Natural killer cell (primary cell): ENCODE results near the gene PSEN2. TPM values are rescaled to one million over a fixed set of nuclear protein-coding genes. Genes with fewer than 3 reads are reported as not detected.

Experiments used
- ATAC-seq, 3 donors: fragments of 150-1000 bp in 2 of 3; fragments of 200-7000 bp in 1 of 3; cut with Tn5 transposase; 1 replicate in 1 of 3; 2 replicates in 2 of 3; pipeline ENCODE4 v1.10.0; 2021; ENCODE audit warnings: mild to moderate bottlenecking in 2 of 3, moderate library complexity in 2 of 3
- DNase-seq, 2 donors: peaks; one replicate each; pipeline versions ENCODE4 v3.0.0 to v3.0.0-alpha.2; 2013 to 2021; ENCODE audit warnings: mixed read lengths in 1 of 2
- H3K27ac ChIP-seq: one replicate; pipeline ENCODE4 v1.5.1; 2013; ENCODE audit warnings: mild to moderate bottlenecking, low read length
- H3K27me3 ChIP-seq: one replicate; pipeline ENCODE4 v1.6.1; 2013; ENCODE audit warnings: low read length; ENCODE audit not compliant: control insufficient read depth, insufficient read depth
- H3K36me3 ChIP-seq: one replicate; pipeline ENCODE4 v1.6.1; 2013; ENCODE audit warnings: low read length; ENCODE audit not compliant: control insufficient read depth, insufficient read depth
- H3K4me1 ChIP-seq: one replicate; pipeline ENCODE4 v1.6.1; 2013; ENCODE audit warnings: low read length; ENCODE audit not compliant: control insufficient read depth, insufficient read depth
- H3K4me3 ChIP-seq: one replicate; pipeline ENCODE4 v1.5.1; 2013; ENCODE audit warnings: low read length
- H3K9me3 ChIP-seq: one replicate; pipeline ENCODE4 v1.6.1; 2013; ENCODE audit warnings: low read length; ENCODE audit not compliant: control insufficient read depth, insufficient read depth
- H3K27ac Mint-ChIP-seq, 2 donors: one replicate each; pipeline ENCODE4 v1.8.0; 2022; ENCODE audit warnings: mild to moderate bottlenecking in 2 of 2, mixed read lengths in 2 of 2, moderate library complexity in 1 of 2
- H3K27me3 Mint-ChIP-seq, 2 donors: one replicate each; pipeline ENCODE4 v1.8.0; 2022; ENCODE audit warnings: low read depth in 2 of 2, mixed read lengths in 2 of 2
- H3K36me3 Mint-ChIP-seq: one replicate; pipeline ENCODE4 v1.8.0; 2022; ENCODE audit warnings: mixed read lengths
- H3K4me1 Mint-ChIP-seq, 2 donors: one replicate each; pipeline ENCODE4 v1.8.0; 2022; ENCODE audit warnings: mixed read lengths in 2 of 2
- H3K4me3 Mint-ChIP-seq: one replicate; pipeline ENCODE4 v1.8.0; 2022; ENCODE audit warnings: mild to moderate bottlenecking, moderate library complexity, mixed read lengths
- H3K9me3 Mint-ChIP-seq, 2 donors: one replicate each; pipeline ENCODE4 v1.8.0; 2022; ENCODE audit warnings: mixed read lengths in 2 of 2
- CTCF ChIP-seq: fragments of 200-600 bp; IDR thresholded peaks from one replicate; pipeline ENCODE4 v1.8.0; 2022; ENCODE audit warnings: antibody characterized with exemption
- WGBS: methylation state at CpG from one replicate; pipeline ENCODE4 v1.1.7; 2013; ENCODE audit warnings: missing lambda C conversion rate; ENCODE audit not compliant: insufficient coverage; 5-methylcytosine and 5-hydroxymethylcytosine counted together
- intact Hi-C: fragments of 100-400 bp; cut with micrococcal nuclease; formaldehyde crosslinking; loops from one replicate; pipeline ENCODE4 v1.14.2; 2022
- total RNA-seq, 4 donors: library from RNA; stranded (reverse); fragments of 120-200 nt in 1 of 4; gene quantifications; one replicate each; pipeline versions ENCODE4 v1.2.3 to v1.2.4, GENCODE V29; 2013 to 2022

PSEN2 gene
- total RNA-seq, 3 donors from 2014 or later (not counting 1 experiment from before 2014, with no cell fraction given), result 12.6 to 22.8 (median 14.9) TPM

- TF ChIP-seq CTCF, result no peak
- H3K4me3 ChIP-seq, result no peak overlapping the region
- no peaks in the 10 kb centered on the region for H3K4me1 ChIP-seq
- H3K9me3 ChIP-seq, result no peaks in the 10 kb centered on the region
- WGBS, result 92% methylated on average over 2 of the region's 3 CpGs
- Mint-ChIP-seq H3K27me3 (no peaks in the 10 kb centered on the region), H3K4me1 (peaks cover 0 to 21% of the 10 kb centered on the region in 2 donors), H3K4me3 (no peak overlapping the region), H3K27ac (no peak overlapping the region), H3K36me3 (no peaks in the 10 kb centered on the region), H3K9me3 (no peaks in the 10 kb centered on the region)
- peaks cover 6% of the 10 kb centered on the region for H3K36me3 ChIP-seq
- no peaks in the 10 kb centered on the region for H3K27me3 ChIP-seq
- intact Hi-C loops, result no loop called here
- H3K27ac ChIP-seq, result no peak overlapping the region
- ATAC-seq (no peak), DNase-seq (no peak)
These were observed 27.8 kb downstream of the PSEN2 start for GRCh38 chr1:226898246-226898645.

GRCh38 chr1:226901421-226901820, 31.0 kb downstream of the PSEN2 start:
- no peak overlapping the region for H3K27ac ChIP-seq
- no peaks in the 10 kb centered on the region for H3K27me3 ChIP-seq
- DNase-seq (no peak), ATAC-seq (no peak)
- Mint-ChIP-seq H3K27me3 (no peaks in the 10 kb centered on the region), H3K4me3 (no peak overlapping the region), H3K36me3 (no peaks in the 10 kb centered on the region), H3K9me3 (no peaks in the 10 kb centered on the region), H3K4me1 (peaks cover 0 to 21% of the 10 kb centered on the region in 2 donors), H3K27ac (no peak overlapping the region)
- H3K9me3 ChIP-seq, result no peaks in the 10 kb centered on the region
- no peak for TF ChIP-seq CTCF
- H3K36me3 ChIP-seq, result no peaks in the 10 kb centered on the region
- WGBS, result 83% methylated on average over 2 of the region's 4 CpGs
- no peak overlapping the region for H3K4me3 ChIP-seq
- intact Hi-C loops, result no loop called here
- no peaks in the 10 kb centered on the region for H3K4me1 ChIP-seq

- no peak for TF ChIP-seq CTCF
- H3K27me3 Mint-ChIP-seq, result no peaks in the 10 kb centered on the region
- Histone ChIP-seq H3K27me3 (no peaks in the 10 kb centered on the region), H3K36me3 (no peaks in the 10 kb centered on the region), H3K4me3 (no peak overlapping the region), H3K4me1 (no peaks in the 10 kb centered on the region), H3K9me3 (no peaks in the 10 kb centered on the region), H3K27ac (no peak overlapping the region)
- peaks cover 0 to 16% of the 10 kb centered on the region in 2 donors for H3K4me1 Mint-ChIP-seq
- H3K9me3 Mint-ChIP-seq, result no peaks in the 10 kb centered on the region
- H3K36me3 Mint-ChIP-seq, result no peaks in the 10 kb centered on the region
- no peak overlapping the region for H3K27ac Mint-ChIP-seq
- no peak overlapping the region for H3K4me3 Mint-ChIP-seq
- ATAC-seq (no peak), DNase-seq (no peak)
- 94% methylated on average over 2 of the region's 4 CpGs for WGBS
- intact Hi-C loops, result no loop called here
These were observed 32.2 kb downstream of the PSEN2 start for GRCh38 chr1:226902601-226903000.
